Endometrium (tissue), 2 donors: ENCODE data around the gene PARD6G.
"Not testable (repeated sequence)": the region's sequence is repeated elsewhere in the genome, so short reads cannot be mapped to it uniquely, and the experiment has no call there.

ENCODE experiments used
- FAIRE-seq: peaks from 2 replicates; lab custom pipeline; 2012; peaks lifted over from hg19 to GRCh38; lab: Jason Lieb, UNC
- donor health status: control.
- donor health status: control.

PARD6G gene

DNA sequence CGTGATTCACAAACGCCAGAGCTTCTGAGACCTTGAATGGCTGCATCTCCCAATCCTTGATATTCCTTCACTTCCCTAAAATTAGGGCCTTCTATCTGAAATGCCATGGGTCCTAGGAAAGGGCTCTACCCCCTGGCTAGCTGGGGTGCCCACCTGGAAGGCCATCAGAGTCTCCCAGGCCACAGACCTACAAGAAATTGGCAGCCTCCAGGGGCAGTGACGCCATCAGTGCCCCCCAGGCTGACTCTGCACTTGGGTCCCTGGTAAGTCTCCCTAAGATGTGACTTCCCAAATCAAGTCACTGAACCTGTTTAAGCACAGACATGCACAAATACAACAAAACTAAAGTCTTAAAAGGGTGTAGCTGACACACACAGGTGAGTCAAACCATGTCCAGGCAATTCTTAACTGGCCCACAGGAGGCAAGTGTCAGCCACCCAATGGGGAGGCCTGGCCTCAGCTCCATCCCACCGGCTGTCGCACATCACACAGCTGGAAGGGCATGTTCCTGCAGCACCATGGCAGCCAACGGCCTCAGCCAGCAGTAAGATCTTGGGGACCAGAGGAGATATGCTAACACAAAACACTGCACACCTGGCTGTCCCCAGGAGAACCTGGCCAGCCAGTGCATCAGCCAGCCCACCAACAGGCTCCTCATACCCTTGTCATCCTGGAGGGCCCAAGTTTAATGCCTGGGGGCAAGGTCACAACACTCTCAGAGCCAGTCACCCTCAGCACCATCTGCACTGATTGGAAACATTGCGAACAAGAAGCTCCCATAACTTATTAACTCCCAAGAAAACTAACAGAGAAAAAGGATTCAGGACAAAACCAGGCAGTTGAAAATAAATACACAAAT is 5.2 kb downstream of the PARD6G start:
- FAIRE-seq, result no peak

DNA sequence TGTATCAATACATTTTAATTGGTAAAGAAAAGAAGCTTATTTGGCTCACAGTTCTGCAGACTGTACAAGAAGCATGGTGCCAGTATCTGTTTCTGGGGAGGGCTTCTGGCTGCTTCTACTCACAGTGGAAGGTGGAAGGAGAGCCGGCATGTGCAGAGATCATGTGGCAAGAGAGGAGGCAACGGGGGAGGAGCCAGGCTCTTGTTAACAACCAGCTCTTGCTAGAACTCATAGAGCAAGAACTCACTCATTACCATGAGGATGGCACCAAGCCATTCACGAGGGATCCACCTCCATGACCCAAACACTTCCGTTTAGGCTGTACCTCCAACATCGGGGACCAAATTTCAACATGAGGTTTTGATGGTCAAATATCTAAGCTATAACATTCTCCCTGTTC is 7.5 kb downstream of the PARD6G start:
- no peak for FAIRE-seq

DNA sequence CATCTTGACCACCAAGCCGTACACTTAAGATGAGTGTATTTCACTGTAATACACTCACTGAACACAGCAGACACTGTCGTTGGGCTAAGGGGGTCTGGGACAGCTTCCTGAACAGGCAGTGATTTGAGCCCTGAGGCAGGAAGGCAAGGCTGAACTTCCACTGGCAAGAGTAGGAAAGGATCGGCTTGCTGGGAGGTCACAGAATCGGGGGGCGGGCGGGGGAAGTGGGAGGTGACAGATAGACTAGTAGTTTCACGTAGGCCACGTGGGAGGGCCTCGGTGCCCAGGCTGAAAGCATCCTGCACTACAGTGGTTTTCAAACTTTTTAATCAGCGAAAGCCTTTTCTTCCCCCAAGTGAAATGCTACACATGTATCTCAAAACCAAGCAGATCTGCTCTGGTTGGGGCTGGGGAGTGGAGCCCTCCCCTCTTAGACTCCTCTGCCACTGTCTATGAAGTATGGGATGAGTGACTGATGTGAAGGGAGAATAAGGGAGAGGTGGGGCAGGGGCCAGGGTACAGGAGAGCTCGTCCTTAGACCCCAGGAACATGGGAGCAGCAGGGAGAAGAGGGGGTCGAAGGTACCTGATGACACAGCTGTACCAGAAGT is 8.6 kb downstream of the PARD6G start:
- FAIRE-seq, result no peak

DNA sequence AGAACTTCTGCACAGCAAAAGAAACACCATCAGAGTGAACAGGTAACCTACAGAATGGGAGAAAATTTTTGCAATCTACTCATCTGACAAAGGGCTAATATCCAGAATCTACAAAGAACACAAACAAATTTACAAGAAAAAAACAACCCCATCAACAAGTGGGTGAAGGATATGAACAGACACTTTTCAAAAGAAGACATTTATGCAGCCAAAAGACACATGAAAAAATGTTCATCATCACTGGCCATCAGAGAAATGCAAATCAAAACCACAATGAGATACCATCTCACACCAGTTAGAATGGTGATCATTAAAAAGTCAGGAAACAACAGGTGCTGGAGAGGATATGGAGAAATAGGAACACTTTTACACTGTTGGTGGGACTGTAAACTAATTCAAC is 9.8 kb downstream of the PARD6G start:
- not testable (repeated sequence) for FAIRE-seq

DNA sequence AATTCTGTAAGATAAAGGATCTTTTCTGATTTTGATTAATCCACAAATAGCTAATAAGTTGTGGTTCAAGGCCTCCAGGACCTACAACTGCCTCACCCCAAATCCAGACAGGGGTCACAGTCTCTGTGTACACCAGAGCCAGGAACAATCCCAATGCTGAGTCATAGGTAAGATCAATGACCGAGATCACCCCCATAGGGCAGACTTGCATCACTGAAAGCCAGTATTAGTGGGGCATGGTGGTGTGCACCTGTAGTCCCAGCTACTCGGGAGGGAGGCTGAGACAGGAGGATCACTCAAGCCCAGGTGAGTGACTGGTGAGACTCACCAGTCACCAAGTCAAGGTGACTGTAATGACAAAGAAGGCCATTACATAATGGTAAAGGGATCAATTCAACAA is 12.9 kb downstream of the PARD6G start:
- FAIRE-seq, result no peak

DNA sequence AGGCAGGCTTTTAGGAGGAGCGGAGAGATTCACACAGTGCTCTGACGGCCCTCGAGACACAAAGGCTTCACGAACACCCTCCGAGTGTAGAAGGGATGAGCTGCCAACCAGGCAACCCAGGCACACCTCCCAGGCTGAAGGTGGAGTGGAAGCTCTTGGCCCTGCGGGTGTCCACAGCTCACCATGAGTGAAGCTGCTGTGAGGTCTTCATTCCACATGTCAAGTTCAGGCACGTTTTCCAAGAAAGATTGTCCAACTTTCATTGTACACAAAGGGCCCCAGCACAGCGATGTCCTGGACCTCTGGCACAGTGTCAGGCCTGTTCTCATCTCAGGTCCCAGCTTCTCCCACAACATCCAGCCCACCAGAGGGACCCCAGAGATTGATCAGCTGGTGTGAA is 13.4 kb downstream of the PARD6G start:
- FAIRE-seq, result no peak

DNA sequence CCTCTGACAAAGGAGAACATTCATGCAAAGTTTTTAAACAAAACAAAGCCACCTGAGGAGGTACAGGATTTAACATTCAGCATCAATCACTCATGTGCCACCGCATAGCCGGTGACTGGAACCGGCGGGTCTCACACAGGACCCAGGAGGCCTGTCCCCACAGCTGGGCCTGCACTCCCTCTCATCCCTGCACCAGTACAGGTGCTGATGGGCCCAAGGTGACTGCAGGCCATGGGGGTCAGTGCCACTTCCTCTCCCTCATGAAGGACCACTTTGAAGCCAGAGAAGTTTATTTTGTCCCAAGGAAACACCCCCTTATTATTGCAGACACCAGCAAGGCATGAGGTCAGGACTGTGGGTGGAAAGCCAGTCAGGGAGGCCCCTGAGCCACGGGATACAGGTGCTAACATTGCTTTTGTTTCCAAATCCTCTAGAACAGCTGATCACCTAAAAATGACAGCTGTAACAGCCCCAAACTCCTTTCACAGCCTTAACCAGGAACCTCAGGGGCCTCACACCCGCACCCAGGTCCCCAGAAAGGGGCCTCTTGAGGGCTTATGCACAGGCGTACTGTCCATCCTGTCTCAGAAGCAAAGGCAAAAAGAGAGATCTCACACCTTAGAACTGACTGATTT is 14.0 kb downstream of the PARD6G start:
- FAIRE-seq, result no peak

DNA sequence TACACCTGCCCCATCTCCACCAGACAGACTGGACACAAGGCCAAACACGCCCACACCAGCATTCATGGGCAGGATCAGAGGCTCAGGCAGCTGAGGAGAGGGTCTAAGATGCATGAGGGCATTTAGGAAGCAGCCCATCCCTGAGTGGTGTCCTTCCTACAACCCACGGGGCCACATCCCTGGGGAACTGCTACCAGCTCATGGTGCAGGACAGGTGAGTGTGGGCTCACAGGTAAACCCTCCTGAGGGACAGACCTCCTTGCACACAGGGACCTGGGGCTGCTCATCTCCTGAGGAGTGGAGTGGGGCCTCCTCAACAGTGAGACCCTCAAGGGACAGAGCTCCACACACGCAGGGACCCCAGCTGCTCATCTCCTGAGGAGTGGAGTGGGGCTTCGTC is 14.6 kb downstream of the PARD6G start:
- no peak for FAIRE-seq

DNA sequence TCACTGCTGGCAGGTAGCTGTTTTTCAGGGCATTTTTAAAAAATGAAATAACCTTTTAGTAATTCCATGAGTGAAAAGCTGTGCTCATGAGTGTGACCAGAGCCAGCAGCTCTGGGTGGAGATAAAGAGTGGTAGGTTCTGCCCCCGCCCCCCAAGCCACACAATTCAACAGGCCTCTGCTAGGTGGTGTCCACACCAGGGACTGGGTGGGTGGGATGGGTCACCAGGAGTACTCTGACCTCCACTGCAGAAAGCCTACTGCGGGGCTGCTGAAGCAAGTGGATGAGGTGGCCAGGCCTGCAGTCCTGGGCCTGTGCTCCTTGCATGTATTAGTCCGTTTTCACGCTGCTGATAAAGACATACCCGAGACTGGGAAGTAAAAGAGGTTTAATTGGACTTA is 15.3 kb downstream of the PARD6G start:
- no peak for FAIRE-seq

DNA sequence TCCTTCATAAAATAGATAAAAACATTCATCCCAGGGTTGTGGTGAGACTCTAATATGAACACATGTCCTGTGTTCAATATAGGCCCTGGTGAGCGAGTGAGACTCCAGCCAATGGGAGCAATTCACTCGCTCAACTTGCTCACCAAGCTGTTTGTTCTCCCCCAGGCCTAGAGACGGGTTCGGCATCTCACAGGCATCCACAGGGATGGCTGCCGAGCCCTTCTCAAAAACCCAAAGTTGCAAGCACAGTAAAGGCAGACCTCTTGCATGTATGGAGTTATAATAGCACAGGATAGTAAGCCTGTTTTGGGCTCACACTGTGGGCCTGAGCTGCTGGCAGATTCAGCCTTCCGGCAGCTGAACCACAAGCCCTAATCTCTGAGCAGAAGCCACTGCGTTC is 15.7 kb downstream of the PARD6G start:
- FAIRE-seq, result no peak

DNA sequence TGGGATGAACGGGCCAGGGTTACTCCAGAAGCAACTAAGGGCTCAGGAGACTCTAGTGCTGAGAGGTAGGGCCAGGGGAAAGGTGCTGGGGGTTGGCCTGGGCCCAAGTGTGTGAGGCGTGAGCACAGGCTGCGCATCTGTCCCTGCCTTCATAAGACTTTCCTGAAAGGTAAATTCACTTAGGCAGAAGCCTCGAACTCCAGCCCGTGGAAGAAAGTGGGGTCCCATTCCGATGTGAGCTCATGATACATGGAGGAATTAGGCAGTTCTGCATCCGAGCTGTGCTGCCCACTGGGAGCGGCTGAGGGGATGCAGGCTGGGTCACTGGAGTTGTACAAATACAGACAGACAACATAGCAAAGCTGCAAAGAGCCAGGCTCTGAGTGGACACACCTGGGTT is 16.2 kb downstream of the PARD6G start:
- FAIRE-seq, result no peak

DNA sequence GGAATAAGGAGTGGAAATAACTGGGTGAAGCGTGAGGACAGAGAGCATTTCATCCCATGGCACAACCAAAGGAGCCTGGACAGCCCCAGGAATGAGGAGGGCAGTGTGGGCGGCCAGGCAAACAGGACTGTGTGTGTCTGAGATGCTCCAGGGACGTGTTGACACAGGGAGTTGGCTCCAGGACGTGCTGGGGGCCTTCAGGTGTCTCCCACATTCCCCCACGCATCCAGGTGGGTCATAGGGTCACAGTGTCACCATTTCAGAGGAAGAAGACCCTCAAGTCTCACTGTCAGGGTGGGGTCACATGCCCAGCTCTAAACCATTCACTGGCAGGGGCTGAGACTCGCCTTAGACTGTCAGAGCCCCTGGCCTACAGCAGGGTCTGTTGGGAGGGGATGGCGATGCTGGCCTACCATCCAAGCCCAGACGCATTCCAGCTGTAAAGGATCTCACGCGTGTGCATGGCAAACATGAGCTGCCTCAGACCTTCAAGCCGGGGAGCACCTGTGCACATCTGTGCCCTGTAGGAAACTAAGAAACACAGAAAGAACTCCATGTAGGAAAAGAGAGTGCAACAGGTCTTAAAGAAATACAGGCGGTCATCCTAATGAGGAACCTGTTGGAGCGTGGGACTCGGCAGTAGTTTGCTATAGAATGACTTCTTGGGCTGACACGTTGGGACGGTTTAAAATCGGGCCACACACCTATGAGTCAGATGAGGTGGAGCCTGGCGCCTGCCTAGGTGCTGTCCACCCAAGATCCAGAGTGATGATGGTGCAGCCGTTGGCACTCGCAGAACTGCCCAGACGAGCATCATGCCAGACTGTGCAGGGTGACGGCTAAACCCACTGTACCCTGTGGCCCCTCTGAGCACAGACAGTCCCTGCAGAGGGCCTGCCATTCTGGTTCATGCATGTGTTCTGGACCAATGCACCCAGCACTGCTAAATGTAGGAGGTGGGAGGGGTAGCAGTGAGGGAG is 17.3 kb downstream of the PARD6G start:
- no peak for FAIRE-seq

DNA sequence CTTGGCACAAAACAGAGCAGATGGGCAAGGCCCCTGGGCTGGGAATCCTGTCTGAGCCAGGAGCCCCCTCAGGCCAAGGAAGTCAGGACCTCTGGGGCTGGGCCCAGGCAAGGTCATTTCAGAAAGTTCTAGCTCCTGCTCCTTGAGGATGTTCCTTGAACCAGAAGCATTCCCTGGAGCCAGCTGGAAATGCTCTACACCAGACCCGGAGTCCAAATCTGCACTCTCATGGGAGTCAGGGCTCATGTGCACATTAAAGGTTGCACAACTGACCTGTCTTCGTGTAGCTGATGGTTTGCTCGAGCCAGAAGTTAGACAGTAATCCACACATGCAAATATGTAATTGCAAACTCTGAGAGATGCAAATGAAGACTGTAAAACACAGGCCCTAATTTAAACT is 18.0 kb downstream of the PARD6G start:
- FAIRE-seq, result no peak

DNA sequence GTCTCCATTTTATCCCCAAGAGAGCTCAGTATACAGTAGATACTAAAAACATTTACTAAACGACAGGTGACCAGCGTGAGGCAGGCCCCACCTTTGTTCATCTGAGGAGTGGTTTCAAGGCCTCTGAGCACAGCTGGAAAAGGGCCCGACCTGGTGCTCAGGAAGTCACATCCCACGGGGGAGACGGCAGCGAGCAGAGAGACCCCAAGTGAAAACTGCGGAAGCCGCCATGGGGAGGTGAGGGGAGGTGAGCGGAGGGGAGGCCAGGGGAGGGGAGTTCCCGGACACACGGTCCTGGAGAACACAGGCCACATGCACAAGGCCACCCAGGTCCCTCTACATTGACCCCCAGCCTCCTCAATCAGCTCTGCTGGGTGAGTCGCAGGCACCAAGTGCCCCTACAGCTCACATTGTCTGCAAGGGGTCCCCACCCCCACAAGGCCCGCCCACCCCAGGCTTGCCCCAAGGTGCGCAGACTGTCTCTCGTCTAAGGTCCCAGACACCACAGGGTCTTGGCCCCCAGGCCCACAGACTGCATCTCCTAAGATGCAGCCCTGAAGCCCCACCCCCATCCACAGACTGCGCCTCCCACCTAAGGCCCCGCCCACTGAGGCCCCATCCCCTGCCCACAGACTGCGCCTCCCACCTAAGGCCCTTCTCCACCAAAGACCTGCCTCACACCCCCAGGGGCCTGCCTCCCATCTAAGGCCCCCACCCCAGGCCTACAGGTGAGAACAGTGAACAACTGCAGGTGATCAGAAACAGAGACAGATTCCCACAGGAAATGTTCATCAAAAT is 19.1 kb downstream of the PARD6G start:
- no peak for FAIRE-seq

DNA sequence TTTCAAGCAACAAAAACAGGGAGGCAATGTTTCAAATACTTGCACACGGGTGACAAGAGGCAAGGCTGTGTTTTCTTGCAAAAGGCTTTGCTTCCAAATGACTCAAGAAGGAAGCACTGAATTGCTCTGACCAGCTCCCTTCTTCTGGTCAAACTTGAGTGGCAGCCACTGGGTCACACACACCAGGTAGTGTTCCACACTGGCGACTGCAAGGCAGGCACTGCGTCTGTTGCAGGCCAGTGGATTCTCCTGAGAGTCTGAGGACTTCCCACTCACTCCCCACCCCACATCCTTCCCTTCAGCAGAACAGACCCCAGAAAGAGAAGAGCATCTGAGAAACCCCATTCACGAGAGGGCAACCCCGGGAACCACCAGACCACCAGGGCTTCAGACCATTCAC is 19.8 kb downstream of the PARD6G start:
- no peak for FAIRE-seq

DNA sequence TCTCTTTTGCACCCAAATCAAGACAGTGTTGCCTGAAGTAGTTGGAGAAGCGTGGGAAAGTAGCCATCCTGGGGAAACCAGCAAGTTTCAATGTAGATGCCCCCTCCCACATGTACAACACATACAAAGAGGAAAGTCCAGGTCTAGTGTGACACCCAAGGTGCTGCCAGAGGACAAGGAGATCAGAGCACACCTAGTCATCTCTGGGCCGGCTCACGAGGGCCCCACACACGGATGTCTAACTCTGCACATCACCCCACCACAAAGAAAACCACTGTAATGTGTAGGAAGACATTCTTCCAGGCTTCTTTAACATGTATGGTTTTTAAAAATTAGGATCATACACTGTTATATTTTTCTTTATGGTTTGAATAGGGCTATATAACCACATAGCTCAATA is 21.6 kb downstream of the PARD6G start:
- FAIRE-seq, result no peak

DNA sequence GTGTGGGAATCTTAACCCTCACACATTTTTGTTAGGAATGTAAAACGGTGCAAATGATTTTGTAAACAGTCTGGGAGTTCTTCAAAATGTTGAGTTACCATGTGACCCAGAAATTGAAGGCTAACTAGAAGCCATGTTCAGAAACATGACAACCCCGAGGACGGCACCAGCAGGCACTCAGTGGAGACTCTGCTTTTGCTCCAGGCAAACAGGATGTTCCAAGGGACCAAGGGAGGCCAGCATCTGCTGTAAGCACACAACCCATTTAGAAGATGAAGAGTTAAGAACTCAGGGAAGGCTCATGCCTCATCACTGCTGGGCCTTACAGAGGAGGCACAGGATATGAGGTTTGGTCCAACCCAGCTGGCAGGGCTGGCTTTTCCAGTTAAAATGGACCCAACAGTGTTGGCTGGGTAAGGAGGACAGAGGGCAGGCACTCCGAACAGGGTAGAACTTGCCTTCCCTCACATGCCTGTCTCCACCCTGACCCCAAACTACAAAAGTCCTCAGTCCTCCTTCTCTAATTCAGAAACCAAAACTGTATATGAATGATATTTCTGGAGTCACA is 23.6 kb downstream of the PARD6G start:
- FAIRE-seq, result no peak

DNA sequence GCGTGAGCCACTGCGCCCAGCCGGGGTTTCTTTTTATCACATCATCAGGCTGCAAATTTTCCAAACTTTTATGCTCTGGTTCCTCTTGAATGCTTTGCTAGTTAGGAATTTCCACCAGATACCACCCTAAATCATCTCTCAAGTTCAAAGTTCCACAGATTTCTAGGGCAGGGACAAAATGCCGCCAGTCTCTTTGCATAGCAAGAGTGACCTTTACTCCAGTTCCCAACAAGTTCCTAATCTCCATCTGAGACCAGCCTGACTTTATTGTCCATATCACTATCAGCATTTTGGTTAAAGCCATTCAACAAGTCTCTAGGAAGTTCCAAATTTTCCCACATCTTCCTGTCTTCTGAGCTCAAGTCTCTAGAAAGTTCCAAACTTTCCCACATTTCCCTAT is 27.8 kb downstream of the PARD6G start:
- not testable (repeated sequence) for FAIRE-seq

DNA sequence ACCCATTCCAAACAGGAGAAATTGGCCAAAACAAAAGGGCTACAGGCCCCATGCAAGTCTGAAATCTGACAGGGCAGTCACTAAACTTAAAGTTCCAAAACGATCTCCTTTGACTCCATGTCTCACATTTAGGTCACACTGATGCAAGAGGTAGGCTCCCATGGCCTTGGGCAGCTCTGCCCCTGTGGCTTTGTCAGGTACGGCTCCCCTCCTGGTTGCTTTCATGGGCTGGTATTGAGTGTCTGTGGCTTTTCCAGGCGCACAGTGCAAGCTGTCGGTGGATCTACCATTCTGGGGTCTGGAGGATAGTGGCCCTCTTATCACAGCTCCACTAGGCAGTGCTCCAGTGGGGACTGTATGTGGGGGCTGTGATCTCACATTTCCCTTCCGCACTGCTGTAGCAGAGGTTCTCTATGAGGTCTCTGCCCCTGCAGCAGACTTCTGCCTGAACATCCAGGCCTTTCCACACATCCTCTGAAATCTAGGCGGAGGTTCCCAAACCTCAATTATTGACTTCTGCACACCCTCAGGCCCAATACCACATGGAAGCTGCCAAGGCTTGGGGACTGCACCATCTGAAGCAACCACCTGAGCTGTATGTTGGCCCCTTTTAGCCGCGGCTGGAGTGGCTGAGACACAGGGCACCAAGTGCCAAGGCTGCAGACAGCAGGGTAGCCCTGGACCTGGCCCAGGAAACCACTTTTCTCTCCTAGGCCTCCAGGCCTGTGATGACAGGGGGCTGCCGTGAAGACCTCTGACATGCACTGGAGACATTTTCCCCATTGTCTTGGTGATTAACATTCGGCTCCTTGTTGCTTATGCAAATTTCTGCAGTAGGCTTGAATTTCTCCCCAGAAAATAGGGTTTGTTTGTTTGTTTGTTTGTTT is 28.7 kb downstream of the PARD6G start:
- FAIRE-seq, result no peak

DNA sequence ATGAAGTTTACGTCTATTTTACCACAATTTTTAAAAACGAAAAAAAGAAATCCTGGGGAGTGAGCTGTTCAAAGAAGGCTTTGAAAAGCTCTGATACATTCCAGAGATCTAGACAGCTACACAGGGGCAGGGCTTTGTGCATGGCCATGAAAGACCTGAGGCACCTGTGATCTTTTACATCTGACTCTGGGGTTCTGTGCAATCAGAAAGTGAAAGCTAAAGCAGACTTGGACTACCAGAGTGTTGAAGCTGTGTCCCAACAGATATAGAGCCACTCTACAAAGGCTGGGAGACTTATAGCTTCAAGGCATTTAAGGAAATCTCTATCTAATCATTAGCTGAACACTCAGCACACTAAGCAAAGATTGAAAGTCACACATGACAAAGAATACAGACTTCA is 34.1 kb downstream of the PARD6G start:
- no peak for FAIRE-seq
